ENCODE measurements around the gene IL3. TPM values are rescaled to one million over a fixed set of nuclear protein-coding genes. Genes with fewer than 3 reads are reported as not detected.

Gene IL3
- polyA plus RNA-seq, 3 donors: not detected

DNA sequence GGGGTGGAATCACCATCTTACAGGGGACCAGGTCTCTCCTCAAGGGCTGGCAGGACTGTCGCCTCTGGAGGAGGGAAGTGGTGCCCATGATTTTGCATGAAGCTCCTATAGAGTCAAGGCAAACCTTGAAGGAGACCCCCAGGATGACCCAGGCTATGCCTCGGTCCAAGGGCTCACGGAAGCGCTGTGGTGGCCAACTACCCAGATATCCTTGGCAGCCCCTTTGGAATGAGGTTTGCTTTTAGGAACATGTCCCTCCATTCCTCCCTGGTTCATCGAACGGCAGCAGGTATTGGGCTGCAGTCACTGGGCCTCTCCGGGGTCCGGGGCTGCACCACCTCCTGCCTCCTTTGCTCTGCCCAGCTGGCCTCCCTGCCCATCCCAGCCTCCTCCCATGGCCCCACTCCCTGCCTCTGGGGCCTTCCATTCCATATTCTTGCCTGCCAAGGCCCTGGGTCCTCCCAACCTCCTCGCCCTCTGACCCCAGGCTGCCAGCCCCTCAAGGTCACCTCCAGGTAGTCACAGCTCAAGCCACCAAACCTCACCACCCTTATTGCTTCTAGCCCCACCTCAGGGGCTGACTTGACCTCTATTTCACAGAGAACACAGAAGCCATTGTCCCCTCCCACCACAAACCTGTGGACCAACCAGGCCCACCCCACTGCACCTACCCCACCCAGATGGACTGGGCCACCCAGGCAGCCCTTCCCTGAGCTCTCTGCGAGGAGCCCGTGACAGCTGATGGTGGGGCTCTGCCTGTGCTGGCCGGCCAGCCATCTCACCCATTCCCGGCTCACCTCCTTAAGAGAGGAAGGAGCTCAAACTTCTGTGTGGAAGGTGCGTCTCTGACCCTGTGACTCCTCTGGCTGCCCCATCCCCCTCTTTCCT, 3.6 kb upstream of the IL3 start:
- DNase-seq (ENCODE audit: low read depth in 3 of 3, low spot score in 2 of 3): no peak

DNA sequence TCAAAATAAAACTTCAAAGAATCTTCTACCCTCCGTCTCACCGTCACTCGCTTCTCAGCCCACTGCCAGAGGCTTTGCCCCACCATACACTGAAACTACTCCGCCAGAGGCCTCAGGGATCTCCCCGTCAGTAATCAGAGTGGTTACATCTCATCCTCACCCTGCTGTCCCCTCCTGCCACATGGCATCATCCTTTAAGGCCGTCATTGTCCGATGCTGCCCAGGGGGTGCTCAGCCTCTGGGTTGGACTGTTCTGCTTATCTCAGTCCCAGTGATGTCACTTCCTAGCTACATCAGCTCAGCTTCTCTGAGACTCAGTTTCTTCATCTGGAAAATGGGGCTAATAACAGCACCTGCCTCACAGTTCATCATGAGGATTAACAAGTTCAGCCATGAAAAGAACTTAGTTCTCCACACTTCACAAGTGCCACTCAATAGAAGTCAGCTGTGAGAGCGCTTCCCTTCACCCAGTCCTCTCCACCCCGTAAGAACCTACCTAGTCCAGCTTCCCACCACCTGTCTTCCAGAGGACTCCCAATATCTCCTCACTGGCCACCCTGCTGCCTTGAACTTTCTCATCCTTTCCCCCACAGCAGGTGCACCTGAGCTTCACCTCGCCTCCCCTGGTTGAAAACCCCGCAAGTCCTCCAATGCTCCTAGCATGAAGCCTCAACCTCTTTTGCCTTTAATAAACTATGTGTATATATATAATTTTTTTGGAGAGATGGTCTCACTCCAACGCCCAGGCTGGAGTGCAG, 2.8 kb upstream of the IL3 start:
- no peak for DNase-seq (ENCODE audit: low read depth in 3 of 3, low spot score in 2 of 3)

- no peak for DNase-seq (ENCODE audit: low read depth in 3 of 3, low spot score in 2 of 3)
Measured at GRCh38 chr5:132058646-132059042, 1.8 kb upstream of the IL3 start.

DNA sequence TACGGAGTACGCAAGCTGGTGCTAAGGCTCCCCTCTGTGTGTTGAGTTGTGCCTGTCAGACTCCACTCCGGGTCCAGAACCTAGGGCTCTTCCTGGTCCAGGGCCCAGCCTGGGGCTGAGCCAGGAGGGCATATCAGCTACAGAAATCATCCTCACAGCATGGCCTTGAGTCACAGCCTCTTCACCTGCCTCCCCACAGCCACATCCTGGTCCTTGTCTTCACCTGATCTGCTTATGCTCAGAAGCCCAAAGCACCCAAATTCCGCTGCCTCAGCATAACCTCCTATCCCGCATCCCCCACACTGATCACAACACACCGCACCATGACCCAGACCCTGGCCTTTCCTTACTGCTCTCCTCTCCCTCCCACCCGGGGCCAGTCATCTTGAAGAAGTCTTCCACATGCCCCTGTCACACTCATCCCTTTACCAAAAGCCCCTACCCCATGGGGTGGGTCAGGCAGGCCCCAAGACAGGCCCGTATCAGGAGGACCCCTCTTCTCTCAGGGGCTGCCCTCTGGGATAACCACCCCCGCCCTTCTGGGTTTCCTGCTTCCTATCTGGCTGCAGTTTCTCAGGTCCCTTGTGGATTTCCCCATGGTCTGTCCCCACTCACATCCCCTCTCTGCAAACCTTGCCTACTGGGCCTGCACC, 1.3 kb upstream of the IL3 start:
- DNase-seq (ENCODE audit: low read depth in 3 of 3, low spot score in 2 of 3): no peak

DNA sequence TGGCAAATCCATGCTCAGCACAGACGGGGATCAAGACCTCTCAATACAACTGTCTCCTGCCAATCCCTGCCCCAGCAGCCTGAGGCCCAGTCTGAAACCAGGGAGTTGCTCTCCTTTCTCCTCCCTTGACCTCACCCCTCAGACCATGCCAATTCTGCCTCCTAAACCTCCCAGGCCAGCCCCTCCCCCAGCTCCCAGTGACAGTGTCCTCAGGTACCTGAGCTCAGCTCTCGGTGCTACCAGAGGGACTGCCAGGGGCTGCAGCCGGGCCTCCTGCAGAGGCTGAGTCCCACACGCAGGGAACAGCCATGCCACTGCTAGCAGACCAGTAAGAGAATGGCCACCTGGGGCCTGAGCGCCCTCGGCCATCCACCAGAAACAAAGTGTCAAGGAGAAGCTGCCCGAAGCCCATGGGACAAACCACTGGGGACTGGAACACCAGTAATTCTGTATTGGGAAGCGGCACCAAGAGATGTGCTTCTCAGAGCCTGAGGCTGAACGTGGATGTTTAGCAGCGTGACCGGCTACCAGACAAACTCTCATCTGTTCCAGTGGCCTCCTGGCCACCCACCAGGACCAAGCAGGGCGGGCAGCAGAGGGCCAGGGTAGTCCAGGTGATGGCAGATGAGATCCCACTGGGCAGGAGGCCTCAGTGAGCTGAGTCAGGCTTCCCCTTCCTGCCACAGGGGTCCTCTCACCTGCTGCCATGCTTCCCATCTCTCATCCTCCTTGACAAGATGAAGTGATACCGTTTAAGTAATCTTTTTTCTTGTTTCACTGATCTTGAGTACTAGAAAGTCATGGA, 557 bp upstream of the IL3 start:
- no peak for DNase-seq (ENCODE audit: low read depth in 3 of 3, low spot score in 2 of 3)

DNA sequence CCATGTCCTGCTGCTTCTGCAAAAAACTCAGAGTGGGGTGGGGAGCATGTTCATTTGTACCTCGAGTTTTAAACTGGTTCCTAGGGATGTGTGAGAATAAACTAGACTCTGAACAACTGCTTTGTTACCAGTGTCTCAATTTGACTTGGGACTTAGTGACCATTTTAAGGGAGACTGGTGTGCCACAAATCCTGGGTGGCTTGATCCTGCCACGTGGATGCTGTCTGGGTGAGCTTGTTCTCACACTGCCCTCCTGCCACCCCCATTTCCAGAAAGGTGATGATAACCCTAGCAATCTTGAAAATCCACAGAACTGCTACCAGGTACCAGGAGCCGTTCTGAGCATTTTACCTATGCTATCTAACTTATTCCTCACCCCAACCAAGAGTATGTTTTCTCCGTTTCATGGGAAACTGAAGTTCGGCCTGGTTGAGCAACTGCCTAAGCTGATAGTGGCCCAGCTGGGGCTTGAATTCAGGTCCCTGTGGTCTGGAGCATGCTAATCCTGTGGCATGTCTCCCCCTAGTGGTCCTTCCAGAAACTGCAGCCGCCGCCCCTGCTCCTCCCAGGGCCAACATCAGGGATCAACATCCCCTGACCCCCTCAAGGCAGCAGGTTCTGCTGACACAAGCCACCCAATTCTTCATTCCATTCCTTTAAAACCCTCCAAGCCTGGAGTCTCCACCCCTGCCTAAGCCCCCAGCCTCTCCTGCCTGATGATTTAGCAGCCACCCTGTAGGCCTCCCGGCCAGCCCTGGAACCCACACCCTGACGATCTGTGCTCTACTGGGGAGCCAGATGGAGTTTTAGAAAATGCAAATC, 2.8 kb downstream of the IL3 start:
- peak in 1 of 3 donors; percentile 16 for DNase-seq (ENCODE audit: low read depth in 3 of 3, low spot score in 2 of 3)

- DNase-seq (ENCODE audit: low read depth in 3 of 3, low spot score in 2 of 3): no peak
Measured at GRCh38 chr5:132064140-132064539, 3.7 kb downstream of the IL3 start.

DNA sequence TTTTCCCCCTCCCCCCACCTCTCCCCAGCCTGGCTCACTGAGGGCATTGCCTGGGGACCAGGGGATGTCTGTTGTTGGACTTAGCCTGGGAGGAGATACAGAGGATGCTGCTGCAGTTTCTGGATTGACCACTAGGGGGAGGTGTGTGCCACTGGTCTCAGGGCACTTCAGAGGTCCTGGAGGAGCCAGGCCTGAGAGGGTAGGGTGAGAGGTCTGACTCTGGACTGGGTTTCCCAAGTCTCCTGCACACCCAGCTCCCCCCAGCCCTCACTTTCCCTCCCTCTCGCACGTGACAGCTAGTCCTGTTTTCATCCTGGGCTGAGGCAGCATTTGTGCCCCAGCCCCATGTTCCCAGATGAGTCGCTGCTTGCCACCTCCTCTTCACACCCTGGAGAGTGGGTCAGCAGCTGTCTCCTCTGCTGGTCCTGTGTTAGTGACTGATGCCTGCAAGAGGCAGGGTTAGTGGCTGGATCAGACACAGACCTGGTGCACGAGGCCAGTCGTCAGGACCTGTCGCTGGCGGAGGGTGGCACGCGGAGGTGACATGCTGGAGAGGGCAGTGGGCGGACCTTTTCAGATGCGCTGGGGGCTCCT, 4.4 kb downstream of the IL3 start:
- DNase-seq (ENCODE audit: low read depth in 3 of 3, low spot score in 2 of 3): peak in 1 of 3 donors; percentile 24

GRCh38 chr5:132065351-132065937, 5.0 kb downstream of the IL3 start:
- peak in 1 of 3 donors; percentile 27 for DNase-seq (ENCODE audit: low read depth in 3 of 3, low spot score in 2 of 3)

- no peak for DNase-seq (ENCODE audit: low read depth in 3 of 3, low spot score in 2 of 3)
Measured at GRCh38 chr5:132065951-132066701, 5.7 kb downstream of the IL3 start.

DNA sequence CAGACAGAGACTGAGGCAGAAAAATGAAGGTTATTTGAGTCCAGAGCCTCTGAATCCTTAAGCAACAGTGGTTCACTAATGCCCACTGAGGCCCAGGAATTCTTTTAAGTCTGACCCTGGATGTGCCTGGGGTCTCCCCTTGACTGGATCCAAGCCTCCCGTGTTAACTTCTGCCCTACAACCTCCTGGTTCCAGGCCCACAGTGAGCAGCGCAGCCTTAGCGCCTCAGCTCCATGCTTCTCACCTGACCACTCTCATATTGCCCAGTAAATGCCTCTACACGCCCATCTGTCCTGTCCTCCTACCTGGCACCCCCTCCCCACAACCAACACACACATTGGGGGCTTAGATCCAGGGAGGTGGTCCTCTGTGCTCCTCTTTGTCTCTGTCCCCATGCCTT, 6.4 kb downstream of the IL3 start:
- no peak for DNase-seq (ENCODE audit: low read depth in 3 of 3, low spot score in 2 of 3)

DNA sequence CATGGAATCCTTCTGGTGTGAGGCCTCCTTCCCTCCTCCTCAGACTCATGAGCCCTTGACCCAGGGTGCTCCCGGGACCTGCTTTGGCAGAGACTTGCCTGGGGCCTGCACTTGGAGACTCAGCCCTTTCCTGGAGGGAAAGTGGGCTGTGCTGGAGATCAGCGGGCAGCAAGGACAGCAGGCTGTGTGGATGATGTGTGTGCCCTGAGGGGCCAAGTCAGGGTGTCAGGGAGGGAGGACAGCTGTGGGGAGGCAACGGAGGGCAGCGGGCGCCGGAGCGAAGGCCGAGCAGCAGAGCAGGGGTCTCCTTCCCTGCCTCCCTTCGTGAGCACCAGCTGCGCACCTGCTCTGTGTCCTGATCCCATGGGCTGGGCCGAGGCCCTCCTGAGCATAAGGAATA, 7.0 kb downstream of the IL3 start:
- no peak for DNase-seq (ENCODE audit: low read depth in 3 of 3, low spot score in 2 of 3)

- DNase-seq (ENCODE audit: low read depth in 3 of 3, low spot score in 2 of 3): no peak
Measured at GRCh38 chr5:132067941-132068808, 7.7 kb downstream of the IL3 start.

DNA sequence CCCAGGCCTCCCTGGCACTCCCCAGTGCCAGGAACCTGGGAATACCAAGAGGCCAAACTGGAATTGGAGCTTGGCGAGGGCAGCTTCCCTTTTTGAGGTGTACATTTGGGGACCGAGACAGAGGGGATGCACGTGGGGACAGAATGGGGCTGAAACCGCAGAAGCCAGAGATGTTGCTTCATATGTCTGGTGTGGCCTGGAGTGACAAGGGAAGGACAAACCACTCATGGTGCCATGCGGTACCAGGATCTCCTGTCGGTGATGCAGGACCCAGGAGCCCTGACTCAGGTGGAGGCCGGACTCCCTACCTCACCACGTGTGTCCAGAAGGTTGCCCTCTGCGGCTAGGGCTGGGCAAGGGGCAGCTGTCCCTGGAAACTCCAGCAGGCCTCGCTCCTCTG, 9.1 kb downstream of the IL3 start:
- DNase-seq (ENCODE audit: low read depth in 3 of 3, low spot score in 2 of 3): no peak

GRCh38 chr5:132069994-132070393, 9.5 kb downstream of the IL3 start:
- no peak for DNase-seq (ENCODE audit: low read depth in 3 of 3, low spot score in 2 of 3)

DNA sequence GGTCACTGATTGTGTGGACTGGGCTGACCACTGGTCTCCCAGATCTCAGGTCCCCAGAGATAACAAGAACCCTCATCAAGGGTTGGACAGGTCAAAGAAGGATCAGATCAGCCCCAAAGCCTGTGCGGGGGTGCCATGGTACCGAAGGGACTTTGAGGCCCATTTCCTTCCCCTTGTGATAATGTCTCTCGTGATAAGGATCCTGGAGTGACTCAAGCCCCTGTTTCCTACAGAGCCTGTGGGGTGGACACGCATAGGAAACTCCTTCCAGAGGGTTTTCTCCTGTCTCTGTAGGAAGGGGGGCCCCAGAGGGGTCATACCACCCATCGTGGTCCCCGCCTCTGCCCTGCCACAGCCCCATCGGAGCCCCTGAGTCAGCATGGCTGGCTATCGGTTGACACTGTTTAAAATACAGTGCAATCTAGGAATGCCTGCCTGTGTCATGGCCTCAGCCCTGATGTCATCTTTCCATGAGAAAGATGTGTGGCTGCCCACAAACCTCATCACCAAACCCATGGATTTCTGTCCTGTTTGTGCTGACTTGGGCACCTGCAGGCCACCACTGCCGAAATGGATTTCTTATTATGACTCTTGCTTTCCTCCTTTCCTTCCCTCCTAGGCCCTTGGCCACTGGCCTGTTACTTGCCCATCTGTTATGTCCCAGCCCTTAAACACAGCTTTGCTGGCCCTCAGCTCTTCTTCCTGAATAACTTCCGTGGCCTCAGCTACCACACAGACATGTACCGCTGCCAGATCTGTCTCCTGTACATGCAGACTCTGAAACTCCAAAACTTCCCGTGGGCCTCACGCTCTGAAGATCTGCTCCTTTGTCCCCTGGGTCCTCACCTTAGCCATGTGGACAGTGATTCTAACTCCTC, 10.2 kb downstream of the IL3 start:
- no peak for DNase-seq (ENCODE audit: low read depth in 3 of 3, low spot score in 2 of 3)
